Astrocyte of the spinal cord (primary cell): Measurements from ENCODE around the gene TMUB1.
"Not testable (repeated sequence)": the region's sequence is repeated elsewhere in the genome, so short reads cannot be mapped to it uniquely, and the experiment has no call there.

Experiments
- DNase-seq: peaks from one replicate; pipeline ENCODE4 v3.0.0; 2011; ENCODE audit warnings: low read depth, low spot score
- H3K4me3 ChIP-seq: 2 replicates; pipeline ENCODE4 v1.5.1; 2011; ENCODE audit warnings: low read depth, mild to moderate bottlenecking, low read length, moderate library complexity
- CTCF ChIP-seq: IDR thresholded peaks from 2 replicates; pipeline ENCODE4 v1.5.1; 2012; ENCODE audit warnings: low read depth, mild to moderate bottlenecking, low read length, inconsistent platforms
- in situ Hi-C: cut with HindIII; loops from 2 replicates; pipeline ENCODE4 v1.10.0; 2017; ENCODE audit warnings: low sequenced_read_pairs

Gene TMUB1

DNA sequence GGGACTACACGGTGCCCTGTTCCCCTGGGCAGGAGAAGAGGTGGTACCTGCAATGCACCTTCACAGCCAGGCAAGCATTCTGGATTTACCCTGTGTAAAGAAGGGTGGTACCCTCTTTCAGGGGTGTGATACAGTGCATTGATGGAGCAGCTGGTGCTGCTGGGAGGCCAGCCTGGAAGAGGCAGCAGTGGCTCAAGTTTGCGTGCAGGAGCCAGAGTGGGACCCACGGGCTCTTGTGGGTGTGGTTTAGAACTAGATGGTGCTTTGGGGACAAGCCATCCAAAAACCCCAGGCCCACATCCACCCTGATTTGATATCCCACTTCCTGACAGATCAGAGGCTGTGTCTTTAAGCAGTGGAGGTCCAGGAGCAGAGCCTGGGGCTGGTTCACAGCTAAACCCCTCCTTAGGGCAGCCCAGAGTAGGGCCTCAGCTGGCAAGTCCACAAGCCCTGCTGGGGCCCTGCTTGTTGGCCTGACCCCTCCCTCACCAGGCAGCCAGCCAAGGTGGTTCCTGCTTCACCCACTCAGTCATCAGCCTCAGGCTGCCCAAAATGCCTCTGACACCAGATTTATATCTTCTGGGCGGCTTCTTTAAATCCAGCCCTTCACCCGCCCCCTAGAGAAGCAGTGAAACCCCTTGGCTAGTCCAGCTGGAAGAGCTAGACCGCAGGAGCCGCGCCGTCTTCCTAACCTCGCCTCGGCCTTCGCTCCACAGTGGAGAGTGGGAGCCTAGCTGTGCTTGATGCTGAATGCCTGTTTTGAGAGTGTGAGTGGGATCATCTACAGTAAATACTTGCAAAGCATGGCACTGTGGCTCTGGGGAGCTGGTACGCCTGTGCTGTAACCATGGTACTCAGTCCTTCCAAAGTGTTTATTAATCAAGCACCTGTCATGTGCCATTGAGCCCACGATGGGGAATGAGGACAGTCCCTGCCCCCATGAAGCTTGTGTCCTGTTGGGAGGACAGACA, 36.4 kb downstream of the TMUB1 start:
- no peak overlapping the region for H3K4me3 ChIP-seq
- DNase-seq, result peak; percentile 53
- no peak for TF ChIP-seq CTCF
- in situ Hi-C loops, result no loop called here

DNA sequence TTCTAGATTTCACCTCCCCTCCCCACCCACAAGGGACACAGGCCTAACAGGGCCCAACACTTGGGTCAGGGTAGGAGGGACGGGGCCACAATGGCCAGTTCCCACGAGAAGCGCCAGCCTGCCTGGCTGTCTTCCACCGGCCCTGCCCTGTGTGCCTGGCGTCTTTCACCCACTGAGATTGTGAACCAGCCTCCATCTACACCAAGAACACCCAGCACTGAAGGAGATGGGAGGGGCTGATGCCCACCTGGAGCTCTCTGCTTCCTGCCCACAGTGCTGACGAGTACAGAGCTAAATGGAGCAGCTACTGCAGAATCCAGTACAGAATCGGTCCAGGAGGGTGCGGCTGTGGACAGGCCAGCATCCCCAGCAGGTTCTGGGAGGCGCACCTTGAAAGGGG, 37.3 kb downstream of the TMUB1 start:
- no peak for TF ChIP-seq CTCF
- H3K4me3 ChIP-seq, result no peak overlapping the region
- DNase-seq, result no peak
- in situ Hi-C loops, result no loop called here

DNA sequence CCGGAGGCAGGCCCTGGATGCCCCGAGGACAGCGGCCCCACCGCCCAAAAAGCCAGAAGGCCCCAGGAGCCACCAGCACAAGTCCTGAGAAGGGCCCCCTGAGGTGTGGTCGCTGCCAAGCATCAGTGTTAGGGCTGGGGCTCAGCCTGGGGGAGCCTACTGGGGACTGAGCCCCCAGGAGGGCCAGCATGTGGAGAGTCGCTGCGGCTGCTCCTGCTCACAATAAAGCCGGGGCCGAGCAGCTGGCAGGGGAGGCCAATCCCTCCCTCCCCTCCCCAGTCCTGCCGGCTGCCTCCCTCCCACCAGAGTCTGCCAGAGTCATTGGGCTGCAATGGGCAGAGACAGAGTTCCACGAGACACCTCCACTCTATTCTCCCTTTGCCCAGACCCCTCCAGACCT, 38.0 kb downstream of the TMUB1 start:
- no peak overlapping the region for H3K4me3 ChIP-seq
- no peak for TF ChIP-seq CTCF
- in situ Hi-C loops, result no loop called here
- DNase-seq, result no peak

- no peak overlapping the region for H3K4me3 ChIP-seq
- no peak for DNase-seq
- in situ Hi-C loops, result no loop called here
- TF ChIP-seq CTCF, result no peak
These were observed 39.3 kb downstream of the TMUB1 start for GRCh38 chr7:151043959-151044358.

DNA sequence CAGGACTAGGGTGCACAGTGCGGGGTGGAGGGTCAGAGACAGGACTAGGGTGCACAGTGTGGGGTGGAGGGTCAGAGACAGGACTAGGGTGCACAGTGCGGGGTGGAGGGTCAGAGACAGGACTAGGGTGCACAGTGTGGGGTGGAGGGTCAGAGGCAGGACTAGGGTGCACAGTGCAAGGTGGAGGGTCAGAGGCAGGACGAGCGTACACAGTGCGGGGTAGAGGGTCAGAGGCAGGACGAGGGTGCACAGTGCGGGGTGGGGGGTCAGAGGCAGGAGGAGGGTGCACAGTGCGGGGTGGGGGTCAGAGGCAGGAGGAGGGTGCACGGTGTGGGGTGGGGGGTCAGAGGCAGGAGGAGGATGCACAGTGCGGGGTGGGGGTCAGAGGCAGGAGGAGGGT, 39.8 kb downstream of the TMUB1 start:
- H3K4me3 ChIP-seq, in situ Hi-C loops, DNase-seq: not testable (repeated sequence)

DNA sequence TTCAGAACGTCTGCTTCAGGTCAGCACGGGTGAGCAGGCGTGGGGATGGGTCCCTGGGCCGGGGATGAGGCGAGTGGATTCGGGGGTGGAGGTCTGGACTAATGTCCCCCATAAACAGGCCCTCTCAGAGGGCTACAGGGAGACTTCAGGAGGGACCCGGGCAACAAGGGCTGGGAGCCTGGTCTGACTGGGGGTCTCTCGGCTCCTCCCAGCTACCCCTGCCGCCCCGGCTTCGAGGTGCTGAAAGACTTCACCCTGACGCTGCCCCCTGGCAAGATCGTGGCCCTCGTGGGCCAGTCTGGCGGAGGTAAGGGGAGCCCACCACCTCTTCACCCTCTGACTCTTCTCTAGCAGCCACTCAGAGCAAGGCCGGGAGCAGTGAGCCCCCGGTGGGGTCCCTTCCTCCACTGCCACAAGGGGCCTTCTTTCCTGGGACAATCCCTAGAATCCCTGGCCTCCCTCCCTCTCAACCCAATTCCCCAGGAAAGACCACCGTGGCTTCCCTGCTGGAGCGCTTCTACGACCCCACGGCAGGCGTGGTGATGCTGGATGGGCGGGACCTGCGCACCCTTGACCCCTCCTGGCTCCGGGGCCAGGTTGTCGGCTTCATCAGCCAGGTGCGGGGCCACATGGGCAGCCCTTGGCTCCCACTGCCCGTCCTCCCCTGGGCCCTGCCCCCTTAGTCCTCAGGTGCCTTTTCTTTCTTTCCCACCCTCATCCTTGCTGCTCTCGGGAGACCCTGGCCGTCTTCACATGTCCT, 42.5 kb downstream of the TMUB1 start:
- TF ChIP-seq CTCF, result no peak
- no peak for DNase-seq
- no peak overlapping the region for H3K4me3 ChIP-seq
- in situ Hi-C loops, result no loop called here
